Measurements from ENCODE around the gene LKAAEAR1.

- TF ChIP-seq POLR2A (IDR thresholded peaks at IDR 0.05; ENCODE audit: extremely low read depth, insufficient read length) (no peak), CTCF (IDR thresholded peaks at IDR 0.05; ENCODE audit: low read depth, low read length) (no peak)
Measured at GRCh38 chr20:64053841-64054661, 30.1 kb downstream of the LKAAEAR1 start.
